Colon (tissue), 2 donors: ENCODE results near the gene ZNG1C.
"Not testable (repeated sequence)": the region's sequence is repeated elsewhere in the genome, so short reads cannot be mapped to it uniquely, and the experiment has no call there.

Experiments used
- FAIRE-seq: peaks from 2 replicates; lab custom pipeline; 2012; peaks lifted over from hg19 to GRCh38; lab: Jason Lieb, UNC
- donor health status: control.
- donor health status: control.

The ZNG1C gene

DNA sequence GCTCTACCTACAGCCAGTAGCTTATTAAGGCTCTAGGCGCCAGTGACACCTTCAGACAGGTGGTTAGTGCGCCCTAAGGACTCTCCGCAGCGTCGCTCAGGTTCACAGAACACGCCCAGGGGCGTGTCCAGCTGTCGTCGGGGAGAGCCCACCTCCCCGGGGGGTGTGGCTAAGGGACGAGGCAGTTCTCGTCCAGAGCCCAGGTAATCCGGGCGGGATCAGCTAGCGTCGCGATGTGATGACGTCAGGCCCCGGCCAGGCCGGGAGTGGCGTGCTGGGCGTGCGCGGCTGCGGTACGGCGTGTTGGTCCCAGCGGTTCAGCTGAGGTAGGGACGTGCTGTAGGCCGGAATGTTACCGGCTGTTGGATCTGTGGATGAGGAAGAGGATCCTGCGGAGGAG lies at the start of gene ZNG1C:
Gene ZNG1C, plus strand, starts transcription at position 301 of the 400 bp plus-strand sequence. Its CDS starts 49 bp downstream, at position 350.
- FAIRE-seq = not testable (repeated sequence)

DNA sequence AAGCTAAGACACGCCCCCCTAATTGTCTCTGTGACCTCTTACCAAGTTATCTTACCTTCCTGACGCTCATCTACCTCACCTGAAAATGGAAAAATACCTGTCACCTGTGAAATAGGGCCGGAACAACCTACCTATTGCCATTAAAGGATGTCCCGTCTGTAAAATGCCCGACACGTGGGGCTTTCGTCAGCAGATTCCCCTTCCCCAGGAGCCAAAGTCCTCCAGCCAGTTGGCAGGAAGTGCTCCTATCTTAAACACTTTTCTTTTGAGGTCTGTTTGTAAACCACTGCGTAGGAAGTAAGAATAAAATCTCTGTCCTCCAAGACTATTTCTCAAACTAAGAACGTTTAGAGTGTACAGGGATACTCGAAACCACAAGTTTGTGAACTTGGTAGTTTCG lies 654 bp downstream of the ZNG1C start:
- not testable (repeated sequence) for FAIRE-seq

DNA sequence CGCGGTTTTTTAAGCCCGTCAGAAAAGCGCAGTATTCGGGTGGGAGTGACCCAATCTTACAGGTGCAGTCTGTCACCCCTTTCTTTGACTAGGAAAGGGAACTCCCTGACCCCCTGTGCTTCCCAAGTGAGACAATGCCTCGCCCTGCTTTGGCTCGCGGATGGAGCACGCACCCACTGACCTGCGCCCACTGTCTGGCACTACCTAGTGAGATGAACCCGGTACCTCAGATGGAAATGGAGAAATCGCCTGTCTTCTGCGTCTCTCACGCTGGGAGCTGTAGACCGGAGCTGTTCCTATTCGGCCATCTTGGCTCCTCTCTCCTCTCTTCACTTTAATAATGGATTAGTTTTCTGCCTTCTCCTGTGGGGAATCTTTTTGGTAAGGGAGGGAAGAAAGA lies 39.3 kb downstream of the ZNG1C start:
- FAIRE-seq = not testable (repeated sequence)

DNA sequence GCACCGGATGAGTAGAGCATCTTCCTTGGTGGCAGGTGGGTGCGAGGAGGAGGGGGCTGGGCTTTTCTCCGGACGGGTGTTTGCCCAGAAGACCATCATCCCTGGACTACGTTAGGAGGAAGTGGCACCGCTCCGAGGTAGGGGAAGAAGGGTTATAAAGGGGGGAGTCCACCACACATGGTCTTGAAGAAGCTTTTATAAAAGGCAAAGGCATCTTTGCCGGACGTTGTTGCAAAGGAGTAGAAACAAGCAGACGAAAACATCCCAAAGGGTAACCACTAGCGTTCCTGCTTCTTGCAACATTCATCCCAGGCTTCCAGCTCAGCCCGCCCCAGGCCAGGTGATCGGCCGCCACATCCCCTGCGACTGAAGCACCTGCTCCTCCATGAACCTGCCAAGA lies 60.8 kb downstream of the ZNG1C start, which contains the start of gene FOXD4L3:
Gene FOXD4L3, plus strand, starts transcription at position 301 of the 400 bp plus-strand sequence. Its CDS starts 85 bp downstream, at position 386.
- FAIRE-seq = not testable (repeated sequence)

DNA sequence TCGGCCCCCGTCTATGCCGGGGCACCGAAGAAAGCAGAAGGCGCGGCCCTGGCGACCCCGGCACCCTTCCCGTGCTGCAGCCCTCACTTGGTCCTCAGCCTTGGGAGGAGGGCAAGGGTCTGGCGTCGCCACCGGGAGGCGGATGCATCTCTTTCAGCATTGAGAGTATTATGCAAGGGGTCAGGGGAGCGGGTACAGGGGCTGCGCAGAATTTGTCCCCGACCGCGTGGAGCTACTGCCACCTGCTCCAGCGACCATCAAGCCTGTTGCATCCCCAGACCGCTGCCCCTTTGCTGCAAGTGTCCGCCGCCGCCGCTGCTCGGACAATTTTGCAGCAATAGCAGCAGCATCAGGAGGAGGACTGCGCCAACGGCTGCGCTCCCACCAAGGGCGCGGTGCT lies 62.0 kb downstream of the ZNG1C start:
- not testable (repeated sequence) for FAIRE-seq

DNA sequence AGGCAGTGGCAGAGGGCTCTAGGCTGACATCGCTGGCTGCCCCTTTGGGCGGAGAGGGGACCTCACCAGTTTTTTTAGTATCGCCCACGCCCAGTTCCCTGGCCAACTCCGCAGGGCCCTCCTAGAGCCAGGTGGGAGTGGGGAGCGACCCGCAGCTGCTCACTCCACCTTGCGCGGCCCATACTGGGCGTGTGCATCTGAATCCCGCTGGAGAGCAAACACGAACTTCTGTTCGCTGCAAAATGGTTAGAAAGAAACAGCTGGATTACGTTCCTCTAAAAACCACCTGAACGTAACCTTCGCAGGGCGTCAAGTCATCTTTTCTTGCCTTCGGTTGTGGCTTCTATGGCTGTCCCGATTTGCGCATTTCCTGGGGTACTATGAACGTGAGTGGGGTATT lies 62.4 kb downstream of the ZNG1C start:
- not testable (repeated sequence) for FAIRE-seq

DNA sequence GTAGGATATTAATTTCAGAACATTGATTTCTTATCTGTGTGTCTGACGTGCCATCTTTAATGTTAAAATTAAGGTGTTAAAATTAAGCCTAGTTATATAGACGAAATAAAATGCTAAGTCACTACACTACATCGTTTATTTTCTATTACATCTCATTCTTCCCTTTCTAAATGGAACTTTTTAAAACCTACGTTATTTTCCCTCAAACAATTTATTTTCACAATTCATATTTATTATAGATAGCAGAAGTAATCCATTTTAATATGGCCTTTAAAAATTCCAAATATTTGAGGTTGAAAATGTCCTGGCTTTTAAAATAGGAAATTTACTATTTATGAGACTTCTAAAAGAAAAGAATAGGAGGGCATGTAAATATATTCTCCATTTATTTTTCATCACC lies 63.0 kb downstream of the ZNG1C start:
- peak; percentile 45 for FAIRE-seq

DNA sequence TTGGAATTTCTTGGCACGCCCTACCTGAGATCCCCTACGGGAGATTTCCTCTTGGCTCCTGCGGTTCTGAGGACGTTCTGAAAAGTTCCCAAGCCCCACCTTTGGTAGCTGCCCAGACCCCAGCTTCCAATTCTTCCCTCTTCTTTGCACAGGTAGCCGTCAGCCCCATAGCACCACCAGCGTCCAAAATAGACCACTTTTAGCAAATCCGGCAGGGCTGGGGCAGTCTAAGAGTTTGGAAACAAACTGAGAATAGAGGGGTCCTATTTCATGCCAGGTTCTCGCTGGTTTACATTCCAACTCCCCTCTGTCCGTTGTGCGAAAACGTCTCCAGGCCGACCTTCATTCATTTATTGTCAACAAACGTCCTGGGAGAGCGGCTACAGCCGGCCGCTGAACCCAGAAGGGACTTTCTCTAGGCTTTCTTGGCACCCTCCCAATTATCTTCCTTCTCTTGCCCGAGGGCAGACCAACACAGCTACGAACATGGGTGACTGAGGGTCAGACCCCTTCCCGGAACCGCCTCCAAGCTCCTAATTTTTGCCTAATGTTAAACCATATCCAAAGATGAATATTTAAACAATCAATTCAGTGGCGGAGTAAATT lies 64.0 kb downstream of the ZNG1C start:
- FAIRE-seq = not testable (repeated sequence)

DNA sequence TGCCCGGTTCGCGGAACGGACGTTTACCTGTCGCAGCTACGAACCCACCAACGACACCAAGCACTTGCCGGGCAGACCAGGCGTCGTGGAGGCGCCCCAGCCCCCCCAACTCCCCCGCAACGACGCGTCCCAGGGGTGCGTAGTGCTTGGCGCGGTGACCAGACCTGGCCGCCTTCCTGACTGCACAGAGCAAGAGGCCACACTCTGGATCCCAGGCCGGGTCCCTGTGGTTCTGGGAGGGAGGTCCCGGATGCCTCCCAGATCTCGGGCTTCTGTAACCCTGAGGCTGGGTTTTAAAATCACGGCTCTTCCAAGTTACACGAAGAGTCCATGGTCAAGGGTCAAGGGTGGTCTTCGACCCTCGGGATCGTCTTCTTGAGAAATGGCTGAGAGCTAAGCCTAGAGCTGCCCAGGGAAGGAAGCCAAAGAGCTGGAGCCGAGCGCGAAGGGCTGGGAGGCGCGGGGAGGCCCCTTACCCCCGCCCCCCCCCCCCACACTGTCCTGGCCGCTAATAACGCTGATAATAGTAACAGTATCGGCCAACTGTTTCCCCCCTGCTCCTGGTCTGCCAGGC lies 64.7 kb downstream of the ZNG1C start:
- not testable (repeated sequence) for FAIRE-seq

DNA sequence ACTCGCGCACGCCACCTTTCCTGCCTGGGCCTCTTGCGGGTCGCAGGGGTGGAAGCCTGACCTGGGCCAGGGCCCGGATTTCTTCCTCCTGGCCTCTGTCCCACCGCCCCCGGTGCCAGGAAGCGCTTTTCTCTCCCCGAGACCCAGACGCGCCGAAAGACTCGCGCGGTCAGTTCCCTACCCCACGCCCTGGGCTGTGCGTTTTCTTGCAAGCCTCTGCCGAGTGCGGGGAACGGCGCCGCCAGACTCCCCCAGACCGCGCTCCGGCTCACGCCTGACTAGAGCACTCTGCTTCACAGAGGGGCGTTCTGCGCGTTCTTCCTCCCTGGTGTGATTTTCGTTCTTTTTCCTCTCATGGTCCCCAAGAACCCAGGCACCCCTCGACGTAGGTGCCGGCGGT lies 65.3 kb downstream of the ZNG1C start:
- FAIRE-seq = not testable (repeated sequence)

DNA sequence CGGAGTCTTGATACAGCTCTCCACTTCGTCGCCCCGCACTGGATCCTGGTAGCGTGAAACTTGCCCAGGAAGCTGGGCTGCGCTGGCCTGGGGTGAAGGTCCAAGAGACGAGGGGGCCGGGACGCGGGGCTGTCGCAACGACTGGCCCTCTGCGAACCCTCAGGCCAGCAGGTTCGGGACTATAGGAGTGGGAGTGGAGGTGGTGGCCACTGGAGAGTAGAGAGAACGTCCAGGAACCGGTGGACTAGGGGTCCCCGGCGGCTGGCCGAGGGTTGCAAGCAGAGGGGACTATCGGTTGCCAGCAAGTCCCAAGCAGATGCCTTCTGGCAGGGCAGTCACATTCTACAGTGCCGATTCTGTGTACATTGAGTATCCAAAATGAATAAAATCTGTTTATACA lies 65.9 kb downstream of the ZNG1C start:
- not testable (repeated sequence) for FAIRE-seq

DNA sequence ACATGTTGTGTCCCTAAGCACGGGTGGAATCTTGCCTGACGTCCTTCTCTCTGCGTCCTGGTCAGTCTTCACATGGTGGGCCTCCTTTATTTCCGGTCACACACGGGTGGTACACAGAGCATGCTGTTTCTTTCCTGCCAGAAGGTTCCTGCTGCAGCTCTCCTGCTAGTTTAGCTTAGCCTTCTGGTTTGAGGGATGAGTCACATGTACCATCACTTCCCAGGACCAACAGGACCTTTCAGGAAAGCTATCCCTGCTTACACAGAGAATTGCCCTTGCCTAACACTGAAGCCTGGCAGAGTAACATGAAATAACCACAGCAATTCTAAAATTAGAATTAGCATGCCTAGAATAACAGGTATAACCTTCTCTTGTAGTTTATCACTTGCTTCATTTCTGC lies 69.4 kb downstream of the ZNG1C start:
- FAIRE-seq = not testable (repeated sequence)

DNA sequence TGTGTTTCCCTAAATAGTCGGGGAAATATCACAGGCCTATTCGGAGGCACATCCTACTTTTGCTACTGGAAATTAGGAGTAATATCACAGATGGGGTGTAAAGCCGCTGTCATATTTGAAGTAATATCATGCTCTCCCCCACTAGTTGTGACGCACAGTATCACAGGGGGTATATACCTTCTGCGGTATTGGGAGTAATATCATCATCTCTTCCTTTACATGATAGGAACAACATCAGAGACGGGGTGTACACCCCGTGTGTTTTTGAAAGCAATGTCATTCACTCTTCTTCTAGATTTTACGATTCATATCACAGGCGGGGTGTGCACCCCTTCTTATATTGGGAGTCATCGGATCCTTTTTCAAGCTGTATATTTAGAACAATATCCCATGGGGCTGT lies 76.4 kb downstream of the ZNG1C start:
- FAIRE-seq = not testable (repeated sequence)

DNA sequence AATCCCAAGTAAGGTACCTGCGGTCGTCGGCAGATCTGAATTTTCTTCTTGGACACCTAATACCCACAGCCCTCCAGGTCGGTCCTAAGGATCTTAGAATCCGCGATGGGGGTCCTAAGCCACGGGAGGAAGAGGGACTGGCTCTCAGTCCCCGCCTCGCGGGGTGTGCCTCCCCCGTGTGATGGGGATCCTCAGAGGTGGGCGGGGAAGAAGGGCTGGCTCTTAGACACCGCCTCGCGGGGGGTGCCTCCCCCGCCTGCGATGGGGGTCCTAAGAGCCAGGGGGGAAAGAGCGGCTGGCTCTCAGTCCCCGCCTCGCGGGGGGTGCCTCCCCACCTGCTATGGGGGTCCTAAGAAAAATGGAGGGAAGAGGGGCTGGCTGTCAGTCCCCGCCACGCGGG lies 82.0 kb downstream of the ZNG1C start:
- FAIRE-seq = not testable (repeated sequence)

DNA sequence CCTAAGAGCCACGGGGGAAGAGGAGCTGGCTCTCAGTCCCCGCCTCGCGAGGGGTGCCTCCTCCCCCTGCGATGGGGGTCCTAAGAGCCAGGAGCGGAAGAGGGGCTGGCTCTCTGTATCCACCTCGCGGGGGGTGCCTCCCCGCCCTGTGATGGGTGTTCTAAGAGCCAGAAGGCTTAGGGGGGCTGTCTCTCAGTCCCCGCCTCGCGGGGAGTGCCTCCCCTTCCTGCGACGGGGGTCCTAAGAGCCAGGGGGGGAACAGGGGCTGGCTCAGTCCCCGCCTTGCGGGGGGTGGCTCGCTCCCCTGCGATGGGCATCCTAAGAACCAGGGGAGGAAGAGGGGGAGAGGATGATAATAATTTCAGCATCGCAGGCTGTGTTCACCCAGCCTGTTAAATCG lies 82.7 kb downstream of the ZNG1C start:
- FAIRE-seq = not testable (repeated sequence)

DNA sequence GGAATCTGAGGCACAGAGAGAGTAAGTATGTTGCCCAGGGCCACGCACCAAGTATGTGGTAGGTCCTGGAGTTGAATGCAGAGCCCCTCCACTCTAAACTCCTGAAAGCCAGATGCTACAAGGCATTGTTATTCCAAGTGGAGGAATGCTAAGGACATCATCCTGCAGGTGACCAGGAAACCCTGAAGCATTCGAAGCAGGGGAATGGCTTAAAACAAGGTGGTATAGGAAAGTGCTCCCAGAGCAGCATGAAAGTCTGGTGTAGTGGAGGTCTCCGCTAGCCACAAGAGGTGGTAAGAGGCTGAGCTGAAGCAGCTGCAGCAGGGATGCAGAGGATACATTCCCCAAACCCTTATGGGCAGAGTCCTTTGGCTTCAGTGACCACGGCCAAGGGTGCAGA lies 87.3 kb downstream of the ZNG1C start:
- FAIRE-seq = not testable (repeated sequence)

DNA sequence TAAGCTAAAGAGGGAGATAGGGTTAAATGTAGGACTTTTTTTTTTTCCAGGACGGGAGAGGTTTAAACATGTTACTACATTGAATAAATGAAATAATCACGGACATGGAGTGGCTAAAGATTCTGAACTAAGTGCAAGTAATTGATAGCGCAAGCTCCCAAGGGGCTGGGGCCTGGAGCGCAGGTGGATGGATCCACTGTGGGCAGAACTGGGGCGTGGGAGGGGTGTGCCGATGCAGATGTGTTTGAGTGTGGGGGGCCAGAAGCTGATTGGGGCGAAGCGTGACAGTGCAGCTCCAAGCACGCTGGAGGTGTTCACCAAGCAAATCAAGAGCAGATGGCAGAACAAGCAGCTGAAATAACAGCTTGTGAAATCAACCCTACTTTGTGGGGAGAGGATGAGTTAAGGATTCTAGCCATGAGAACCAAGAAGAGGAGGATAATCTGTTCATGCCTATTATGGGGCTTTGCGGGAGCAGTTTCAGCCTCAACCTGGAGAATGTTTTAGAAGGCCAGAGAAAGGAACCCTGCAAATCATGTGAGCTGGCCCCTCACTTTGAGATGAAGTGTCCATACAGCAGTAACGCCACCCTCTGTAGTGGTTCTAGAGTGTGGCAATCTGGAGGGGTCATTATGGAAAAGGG lies 88.9 kb downstream of the ZNG1C start:
- FAIRE-seq = not testable (repeated sequence)

DNA sequence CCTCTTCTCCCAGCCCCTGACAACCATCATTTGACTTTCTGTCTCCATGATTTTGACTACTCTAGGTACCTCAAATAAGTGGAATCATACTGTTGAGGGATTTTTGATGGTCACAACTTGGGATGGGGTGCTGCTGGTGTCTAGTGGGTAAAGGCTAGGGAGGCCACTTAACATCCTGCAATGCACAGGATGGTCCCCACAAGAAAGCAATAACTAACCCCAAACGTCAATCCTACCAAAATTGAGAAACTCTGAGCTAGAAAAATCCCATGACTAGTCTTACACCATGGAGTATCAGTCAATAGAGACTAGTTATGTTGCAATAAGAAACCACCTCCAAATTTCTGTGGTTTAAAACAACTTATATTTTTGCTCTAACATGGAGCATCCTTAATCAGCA lies 90.3 kb downstream of the ZNG1C start:
- not testable (repeated sequence) for FAIRE-seq

DNA sequence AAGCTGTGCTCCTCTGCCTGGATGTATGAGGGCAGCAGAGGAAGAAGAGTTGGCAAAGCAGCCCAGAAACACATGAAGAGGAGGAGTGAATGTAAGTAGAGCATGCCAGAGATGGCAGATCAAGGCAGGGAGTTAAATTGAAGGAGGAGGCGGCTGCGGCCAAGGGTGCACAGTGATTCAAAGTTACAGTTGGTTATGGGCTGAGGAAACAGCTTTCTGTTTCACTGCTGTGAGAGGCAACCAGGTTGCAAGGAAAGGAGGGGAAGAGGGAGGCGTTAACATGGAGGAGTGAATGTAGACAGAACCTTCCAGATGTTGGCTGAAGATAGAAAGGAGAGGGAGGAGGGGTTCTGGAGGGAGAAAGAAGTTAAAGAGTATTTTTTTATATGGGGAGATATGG lies 94.2 kb downstream of the ZNG1C start:
- not testable (repeated sequence) for FAIRE-seq

DNA sequence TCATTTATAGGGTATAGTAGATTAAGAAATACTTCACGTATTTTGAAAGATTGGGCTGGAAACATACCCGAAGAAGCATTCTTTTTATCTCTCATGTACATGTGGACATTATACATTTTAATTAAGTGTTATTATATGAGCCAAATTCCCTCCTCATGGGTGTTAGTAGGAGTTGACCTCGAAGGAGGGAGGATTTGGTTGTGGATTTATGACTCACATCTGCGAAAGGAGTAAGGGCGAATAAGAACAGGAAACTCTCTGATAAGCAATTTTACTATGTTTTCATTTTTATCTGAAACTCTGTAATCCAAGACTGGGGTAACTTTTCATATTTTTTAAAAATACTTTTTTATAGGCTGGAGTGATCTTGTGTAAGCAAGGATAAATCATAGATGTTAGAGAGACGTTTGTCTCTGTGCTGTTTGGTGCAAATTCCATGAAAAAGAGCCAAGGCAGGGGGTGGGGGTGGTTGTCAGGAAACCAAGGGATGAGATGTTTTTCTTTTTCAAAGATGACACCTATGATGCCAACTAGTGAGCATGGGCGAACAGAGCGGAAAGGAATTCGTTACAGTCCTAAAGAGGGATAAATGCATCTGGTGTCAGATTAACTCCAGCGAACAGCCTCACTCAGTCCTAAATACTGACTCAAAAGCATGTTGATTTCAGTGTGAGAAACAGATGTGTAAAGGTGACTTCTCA lies 95.0 kb downstream of the ZNG1C start:
- not testable (repeated sequence) for FAIRE-seq

DNA sequence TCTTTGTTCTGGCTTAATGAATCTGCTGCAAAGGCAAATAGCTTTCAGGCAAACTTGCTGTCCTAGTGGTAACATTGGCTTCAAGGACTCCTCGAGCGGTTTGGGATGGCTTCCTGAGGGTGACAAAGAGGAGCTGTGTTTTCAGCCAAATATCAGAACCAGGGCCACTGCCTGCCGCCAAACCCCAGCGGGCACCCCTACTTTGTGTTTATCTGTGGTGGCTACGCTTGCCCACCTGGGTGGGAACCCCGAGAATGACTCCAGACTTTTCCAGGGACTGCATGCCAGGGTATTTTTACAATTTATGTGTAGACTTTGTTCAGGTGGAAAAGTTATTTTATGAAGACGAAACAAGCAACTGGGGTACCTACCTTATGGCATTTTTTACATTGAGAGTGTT lies 96.2 kb downstream of the ZNG1C start:
- FAIRE-seq = not testable (repeated sequence)

DNA sequence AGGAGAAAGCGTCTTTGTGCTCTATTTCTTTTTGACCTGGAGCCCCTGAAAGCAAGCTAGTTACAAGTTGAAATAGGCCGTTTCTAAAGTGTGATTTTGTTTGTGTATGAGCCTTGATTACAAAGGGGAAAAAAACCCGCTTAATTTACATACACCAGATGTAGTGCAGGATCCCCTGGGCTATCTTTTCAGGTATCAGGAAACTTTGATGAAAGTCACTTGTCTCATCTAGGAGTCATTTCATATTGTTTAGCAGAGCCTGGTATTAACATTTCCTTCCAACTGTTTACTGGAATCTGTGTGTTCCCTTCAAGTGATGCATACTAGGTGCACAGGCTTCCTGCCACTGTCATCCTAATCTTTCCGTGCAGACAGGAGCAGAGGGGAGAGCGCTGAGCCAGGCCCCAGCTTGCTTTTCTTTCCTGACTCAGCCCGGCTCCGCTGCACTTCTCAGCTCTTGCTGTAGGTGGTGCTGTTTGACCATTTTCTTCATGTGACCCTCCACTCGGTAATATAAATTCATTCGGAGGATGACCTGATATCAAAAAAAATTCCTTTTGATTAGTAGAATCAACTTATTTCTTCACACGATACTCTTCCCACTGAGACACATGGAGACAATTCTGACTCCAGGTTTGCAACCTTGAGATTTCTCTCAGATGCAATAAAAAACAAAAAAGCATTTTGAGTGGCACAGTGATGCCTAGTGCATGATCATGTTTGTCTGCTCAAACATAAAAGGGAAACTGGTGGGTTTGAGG lies 100.7 kb downstream of the ZNG1C start:
- not testable (repeated sequence) for FAIRE-seq
